ENCODE data around the gene BRSK2.

- TF ChIP-seq CTCF (IDR thresholded peaks at IDR 0.05; ENCODE audit: low read length) (no peak), EZH2 (IDR thresholded peaks at IDR 0.05; ENCODE audit: borderline replicate concordance, low read length) (no peak)
These were observed 43.8 kb upstream of the BRSK2 start for GRCh38 chr11:1345737-1346513.
